NCI-H1092 (cell line): Measurements from ENCODE around the gene PUM2.

ENCODE experiments used
- DNase-seq: peaks from one replicate; lab custom pipeline; 2025; lab: John Stamatoyannopoulos, UW

Gene PUM2

DNA sequence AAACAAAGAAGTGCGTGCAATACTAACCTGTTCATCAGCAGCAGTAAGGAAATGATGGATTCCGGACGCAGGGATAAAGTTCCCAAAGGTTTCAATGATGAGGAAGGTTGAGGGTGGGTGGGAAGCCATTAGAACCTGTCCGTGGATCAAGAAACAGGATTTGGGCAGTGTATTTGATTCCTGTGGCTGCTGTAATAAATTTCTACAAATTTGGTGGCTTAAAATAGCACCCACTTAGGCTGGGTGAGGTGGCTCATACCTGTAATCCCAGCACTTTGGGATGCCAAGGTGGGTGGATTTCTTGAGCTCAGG lies 120.6 kb downstream of the PUM2 start:
- DNase-seq, result no peak

DNA sequence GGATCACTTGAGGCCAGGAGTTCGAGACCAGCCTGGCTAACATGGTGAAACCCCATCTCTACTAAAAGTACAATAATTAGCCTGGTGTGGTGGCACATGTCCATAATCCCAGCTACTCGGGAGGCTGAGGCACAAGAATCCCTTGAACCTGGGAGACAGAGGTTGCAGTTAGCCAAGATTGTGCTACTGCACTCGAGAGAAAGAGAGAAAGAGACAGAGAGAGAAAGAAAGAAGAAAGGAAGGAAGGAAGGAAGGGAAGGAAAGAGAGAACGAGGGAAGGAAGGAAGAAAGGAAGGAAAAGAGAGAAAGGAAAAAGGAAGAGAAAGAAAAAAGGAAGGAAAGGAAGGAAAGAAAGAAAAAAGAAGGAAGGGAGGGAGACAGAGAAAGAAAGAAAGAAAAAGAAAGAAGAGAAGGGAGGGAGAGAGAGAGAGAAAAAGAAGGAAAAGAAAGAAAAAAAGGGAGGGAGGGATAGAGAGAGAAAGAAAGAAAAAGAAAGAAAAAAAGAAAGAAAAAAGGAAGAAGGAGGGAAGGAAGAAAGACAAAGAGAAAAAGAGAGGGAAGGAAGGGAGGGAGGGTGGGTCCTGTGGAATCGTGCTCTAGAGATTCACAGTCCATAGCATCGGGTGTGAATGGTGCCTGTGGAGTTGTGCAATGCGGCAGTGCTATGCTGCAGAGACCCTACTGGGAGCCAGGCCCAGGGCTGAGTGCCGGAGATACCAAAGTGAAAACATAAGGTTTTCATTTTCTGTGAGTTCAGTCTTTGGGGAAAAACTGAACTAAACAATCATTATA lies 121.1 kb downstream of the PUM2 start:
- no peak for DNase-seq

DNA sequence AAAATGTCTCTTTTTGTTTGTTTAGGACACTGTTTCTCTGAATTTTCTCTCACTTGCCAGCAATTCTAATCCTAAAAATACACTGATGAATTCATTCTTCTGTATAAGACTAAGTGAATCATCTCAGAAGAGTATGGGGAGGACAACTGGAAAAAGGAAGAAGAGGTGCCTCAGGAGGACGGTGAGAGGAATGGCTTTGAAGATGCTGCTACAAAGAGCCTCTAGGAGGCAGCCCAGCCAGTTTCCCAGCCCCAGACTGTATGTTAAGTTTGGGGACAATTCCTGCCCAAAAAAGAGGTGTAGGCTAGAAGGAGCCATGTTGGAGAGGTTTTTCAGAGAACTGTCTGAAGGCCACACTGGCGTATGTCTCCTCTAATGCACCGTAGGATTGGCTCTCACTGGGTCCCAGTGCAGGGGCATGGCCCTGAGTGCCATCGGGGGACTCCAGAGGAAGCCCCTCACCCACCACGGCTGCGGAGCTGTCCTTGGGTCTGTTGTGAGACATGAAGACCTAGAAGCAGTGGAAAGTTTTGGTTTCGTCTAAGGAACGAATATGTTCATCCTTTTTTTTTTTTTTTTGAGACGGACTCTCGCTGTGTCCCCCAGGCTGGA lies 122.6 kb downstream of the PUM2 start:
- no peak for DNase-seq

DNA sequence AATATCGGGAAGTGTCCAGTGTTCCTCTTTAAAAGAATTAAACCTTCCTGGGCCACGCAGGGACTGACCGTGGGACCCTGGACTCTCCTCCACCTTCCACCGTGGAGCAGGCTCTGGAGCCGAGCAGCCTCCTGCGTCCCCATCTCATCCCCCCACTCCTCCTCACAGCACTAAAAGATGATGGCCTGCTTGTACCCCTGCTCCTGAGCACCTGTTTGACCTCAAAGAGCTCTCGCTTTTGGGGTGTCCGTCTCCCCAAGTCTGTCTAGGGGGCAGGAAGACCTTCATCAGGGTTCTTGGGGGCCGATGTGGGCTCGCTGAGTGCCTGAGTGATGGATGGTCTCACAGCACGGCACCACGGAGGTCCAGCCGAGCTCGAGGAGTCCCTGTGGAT lies 124.5 kb downstream of the PUM2 start:
- no peak for DNase-seq

DNA sequence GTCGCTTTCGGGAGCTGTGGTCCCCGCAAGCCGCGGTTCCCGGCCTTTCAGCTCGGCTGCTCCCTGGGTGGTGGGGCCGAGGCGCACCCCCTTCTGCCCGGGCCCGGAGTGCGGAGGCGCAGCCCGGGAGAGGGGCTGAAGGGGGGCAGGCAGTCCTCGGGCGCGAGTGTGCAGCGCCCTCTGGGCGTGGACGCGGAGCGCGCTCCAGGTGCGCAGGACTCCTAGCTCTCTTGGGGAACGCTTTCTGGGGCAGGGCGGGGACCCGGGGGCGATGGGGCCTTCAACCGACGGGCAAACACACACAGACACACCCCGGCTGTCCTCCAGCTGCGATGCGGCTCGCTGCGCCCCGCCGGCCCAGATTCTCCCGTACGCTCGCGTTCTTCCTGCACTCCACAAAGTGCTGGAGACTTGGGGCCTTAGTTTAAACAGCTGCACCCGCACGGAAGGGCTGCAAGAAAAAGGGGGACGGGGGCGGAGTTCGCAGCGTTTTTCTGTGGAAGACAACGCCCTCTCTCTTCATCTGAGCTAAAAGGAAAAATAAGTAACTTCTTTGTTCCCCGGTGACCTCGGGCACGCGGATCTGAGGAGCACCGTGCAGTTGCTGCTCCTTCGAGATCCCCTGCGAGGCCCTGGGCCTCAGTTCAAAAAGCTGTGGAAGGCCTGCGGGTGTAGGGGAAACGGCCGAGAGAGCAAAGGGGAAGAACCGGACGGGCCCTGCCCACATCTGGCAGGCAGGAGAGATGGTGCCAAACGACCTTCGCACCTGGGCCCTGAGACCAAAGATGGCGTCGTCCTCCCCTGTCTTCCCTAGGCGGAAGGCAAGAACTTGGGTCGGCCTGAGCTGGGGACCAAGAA lies 125.1 kb downstream of the PUM2 start:
- DNase-seq, result peak; percentile 36

DNA sequence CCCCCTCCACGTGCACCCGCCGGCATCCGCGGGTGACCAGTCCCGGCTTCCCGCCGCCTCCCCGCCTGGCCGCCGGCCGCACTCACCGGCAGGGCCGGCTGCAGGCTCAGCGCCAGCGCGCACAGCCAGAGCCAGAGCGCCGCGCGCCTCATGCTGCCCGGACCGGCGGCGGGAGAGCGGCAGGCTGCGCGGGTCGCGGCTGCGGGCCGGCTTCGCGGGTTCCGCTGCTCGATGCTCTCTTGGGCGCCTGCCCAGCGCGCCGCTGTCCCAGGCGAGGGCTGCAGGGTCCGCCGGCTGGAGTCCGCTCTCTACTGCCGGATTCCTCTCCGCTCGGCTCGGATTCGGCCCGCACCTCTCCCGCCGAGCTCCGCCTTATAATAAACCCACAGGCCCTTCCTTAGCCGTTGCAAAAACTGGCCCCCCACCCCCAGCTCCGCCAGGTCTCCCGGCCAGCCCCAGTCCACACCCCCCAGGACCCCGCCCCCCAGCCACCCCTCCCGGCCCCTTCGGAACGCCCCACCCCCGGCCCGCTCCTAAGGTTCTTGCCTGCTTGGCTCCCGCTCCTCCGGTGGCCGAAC lies 125.8 kb downstream of the PUM2 start, which contains the start of gene SDC1:
SDC1 (minus strand) TSS at position 415 of the 578 bp plus-strand sequence; CDS start at position 152, 263 bp downstream.
- DNase-seq, result peak; percentile 41

DNA sequence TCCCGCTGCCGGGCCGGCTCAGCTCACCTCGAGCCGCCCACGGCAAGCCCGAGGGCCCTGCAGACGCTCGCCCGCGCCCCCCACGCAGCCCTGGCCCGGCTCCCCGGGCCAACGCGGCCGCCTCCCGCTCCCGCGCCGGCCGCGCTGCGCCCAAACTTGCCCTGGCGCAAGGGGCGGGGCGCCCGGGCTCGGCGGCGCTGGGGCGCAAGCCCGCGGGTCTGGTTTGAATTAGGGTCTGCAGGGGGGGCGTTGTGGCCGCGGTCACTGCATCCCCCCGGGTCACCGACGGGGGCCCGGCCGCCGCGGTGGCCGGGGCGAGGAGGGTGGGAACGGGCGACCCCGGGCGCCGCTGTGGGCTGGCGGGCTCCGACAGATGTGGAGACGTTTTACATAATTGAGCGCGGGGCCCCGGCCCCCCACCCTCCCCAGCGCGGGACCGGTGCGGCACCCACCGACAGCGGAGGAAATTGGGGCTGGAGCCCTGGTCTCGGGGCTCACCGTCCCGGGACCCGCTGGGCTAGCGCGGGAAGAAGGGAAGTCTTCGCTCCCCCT lies 126.4 kb downstream of the PUM2 start:
- no peak for DNase-seq

DNA sequence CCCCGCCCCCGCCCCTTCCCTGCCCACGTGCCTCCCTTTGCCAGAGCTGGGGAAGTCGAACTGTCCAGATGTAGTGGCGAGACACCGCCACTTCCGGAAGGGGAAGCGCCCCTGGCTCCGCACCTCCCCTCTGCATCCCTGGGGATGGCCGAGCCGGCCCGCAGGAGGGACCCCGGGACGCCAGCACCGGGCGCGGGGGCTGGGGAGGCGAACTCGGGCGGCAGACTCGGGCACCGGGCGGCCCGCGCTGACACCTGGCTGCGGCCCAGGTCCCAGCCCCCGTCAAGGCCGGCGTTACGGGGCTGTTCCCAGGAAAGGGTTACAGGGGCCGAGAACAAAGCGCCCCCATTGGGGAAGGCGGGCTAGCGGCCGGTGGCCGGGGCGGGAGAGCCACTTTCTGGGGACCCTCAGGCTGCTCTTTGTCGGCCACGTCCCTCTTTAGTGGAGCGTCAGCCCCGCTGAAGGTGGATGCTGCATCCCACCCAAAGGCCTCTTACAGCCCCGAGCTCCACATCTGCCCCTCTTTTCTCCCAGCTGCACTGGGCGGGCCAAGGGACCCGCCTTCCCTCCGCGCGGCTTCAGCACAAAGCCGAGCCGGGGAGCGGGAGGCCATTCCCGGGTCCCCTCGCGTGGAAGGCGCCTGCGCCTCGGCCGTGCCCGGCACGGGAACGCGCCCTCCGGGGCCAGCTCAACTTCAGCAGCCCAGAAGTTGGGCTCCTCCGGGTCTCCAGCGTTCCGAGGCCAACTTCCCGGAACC lies 127.1 kb downstream of the PUM2 start:
- DNase-seq, result no peak

DNA sequence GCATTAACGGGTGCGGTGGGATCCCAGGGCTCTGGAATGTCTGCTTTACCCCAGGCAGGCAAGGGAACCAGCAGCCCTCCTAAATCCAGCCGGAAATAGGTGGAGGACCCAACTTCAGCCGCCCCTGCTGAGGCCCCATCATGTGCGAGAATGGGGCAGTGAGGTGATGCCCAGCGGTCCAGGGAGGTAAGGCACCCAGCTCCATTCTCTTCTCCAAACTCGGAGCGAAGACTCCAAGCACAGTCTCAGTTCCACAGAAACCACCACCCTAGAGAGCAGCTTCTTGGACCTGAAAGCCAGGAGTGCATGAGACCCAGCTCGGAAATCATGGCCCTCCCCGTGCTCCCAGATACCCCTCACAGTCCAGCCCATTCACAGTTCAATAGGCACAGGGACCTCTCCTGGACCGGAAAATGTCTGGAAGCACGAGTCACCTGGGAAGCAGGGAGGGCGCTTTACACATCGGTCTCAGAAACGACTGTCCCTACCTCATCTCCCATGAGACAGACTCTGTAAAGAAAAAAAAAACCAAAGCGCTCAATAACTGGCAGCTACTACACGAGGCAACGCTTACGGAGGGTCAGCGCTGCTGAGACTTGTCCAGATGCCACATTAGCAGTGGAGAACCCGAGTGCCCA lies 127.8 kb downstream of the PUM2 start:
- no peak for DNase-seq

DNA sequence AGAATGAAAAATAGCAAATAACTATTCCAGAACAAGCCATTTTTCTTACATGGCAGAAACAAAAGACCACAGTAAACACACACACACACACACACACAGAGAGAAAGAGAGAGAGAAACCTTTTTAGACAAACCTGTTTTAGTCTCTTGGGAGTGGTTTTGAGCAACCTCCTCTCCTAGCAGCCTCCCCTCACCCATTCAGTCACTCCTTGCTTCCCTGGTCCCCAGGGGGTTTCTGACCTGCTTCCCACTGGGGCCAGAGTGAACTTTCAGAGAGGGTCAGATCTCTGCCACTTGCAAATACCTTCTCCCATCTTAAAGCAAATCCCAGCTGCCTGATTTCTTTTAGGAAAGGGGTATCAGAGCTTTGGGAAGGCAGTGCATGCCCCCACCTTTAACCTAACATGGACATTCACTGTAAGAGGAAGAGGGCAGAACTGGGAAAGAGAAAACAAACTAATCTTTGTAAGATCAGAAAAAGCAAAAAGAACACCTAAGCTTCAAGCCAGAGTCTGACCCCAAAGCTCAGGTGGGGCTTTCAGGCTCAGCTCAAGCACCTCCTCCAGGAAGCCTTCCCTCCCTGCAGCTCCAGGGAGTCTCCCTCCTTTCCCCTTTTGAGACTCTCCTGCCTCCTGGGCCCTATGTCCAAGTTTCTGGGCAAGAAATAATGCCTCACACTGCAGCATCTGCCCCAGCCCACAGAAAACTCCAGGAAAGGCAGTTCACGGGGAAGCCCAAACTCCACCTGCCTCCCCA lies 128.5 kb downstream of the PUM2 start:
- no peak for DNase-seq

DNA sequence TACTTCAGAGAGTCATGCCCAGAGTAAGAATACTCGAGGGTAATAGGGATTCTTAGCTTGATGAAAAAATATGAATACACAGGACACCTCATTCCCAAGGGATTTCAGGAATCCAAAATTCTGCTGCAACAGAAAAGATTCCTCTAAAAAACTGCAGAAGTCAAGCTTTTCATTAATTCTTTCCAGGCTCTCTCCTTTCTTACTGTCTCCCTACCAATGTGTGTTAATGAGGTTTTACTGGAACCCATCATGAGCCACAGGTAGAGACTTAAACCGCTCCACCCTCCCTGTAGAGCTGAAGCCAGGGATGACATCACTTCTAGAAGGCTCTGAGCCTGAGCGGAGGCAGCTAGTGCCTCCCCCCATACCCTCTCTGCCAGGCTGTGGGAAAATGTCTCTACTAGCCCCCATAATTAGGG lies 129.1 kb downstream of the PUM2 start:
- no peak for DNase-seq

DNA sequence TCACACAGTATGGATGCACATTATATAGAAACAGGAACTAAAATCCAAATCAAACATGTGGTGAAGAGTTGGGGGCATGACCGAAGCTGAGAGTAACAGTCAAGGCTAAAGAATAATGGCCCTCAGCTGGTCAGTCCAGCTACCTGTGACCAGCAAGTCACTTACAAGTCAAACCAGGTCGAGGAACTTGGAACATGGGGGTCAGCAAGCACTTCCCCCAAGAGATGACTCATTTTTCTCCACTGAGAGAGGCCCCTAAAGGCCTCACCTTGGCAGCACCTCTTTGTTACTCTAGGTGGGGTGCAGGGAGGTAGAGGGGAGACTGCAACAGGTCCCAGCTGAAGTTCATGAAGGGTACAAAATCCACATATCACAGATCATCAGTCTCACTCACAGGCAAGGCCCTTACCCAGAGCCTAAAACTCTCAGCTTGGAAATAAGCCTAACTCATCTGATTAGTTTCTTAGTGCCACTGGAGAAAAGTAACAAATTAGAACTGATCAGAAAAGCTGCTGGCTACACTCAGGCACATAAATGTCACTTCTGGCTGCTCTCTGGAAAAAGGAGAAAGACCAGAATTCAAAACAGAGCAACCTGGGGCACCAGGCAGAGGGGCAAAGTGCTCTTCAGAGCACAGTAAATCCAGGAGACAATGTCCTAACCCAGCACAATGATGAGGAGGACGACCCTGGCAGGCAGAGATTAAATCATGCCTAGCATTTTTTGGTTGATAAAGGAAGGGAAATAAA lies 129.7 kb downstream of the PUM2 start:
- no peak for DNase-seq

DNA sequence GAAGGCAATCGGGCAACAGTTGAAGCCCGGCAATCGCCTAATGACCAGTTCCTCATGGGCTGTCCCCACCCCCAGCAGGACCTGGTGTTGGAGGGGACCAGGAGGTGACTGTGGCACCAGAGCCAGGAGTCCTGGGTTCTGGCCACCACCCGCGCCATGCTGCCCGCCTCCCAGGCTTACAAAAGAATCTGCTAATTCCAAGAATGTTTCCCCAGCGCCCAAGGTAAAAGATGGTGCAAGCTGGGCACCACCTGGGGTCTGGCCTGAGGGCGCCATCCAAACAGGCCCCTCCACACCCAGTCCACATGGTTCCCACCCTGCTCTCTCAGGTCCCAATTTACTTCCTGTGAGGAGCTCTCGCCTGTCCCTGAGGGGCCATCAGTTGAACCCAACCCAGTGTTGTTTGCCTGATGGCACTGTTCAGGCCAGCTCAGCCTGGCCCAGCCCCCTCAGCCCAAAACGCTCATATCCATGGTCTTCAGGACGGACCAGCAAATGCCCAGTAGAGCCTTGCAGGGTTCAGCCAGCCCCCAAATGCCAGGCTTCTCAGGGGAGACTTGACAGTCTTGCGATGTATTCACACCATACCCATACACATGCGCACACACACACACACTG lies 130.8 kb downstream of the PUM2 start:
- no peak for DNase-seq

DNA sequence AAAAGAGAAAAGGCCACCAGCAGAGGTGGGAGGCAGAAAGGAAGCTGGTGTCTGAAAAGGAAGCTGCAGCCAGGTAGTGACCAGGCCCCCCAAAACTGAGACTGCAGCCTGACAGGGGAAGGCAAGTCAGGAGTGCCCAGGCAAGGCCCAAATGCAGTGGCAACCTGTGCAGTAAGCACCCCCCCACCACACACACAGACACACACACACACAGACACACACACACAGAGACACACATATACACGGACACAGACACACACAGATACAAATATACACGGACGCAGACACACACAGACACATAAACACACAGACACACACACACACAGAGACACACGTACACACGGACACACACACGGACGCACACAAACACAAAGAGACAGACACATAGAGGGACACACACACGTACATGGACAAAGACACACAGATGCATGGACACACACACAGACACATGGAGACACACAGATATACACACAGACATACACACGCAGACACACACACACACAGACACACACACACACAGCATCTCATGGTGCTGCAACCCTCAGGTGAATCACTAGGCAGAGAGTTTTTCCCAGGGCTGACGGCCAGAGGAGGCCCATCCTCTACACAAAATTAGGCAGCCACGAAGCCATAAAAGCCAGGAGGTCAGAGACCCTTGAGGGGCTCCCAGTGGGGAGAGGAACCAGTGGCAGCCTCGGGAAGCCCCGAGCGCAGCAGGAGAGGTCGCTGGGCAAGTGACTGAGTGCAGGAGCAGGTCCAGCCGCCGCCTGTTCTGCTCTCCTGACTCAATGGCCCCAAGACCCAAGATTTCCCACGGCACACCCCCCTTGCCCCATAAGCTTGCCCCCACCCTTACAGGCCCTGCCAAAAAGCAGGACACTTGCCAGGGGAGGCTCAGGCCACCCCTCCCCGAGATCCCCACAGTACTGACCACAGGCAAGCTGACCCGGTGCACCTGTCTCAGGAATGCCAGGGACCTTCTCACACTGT lies 132.0 kb downstream of the PUM2 start:
- DNase-seq, result no peak

DNA sequence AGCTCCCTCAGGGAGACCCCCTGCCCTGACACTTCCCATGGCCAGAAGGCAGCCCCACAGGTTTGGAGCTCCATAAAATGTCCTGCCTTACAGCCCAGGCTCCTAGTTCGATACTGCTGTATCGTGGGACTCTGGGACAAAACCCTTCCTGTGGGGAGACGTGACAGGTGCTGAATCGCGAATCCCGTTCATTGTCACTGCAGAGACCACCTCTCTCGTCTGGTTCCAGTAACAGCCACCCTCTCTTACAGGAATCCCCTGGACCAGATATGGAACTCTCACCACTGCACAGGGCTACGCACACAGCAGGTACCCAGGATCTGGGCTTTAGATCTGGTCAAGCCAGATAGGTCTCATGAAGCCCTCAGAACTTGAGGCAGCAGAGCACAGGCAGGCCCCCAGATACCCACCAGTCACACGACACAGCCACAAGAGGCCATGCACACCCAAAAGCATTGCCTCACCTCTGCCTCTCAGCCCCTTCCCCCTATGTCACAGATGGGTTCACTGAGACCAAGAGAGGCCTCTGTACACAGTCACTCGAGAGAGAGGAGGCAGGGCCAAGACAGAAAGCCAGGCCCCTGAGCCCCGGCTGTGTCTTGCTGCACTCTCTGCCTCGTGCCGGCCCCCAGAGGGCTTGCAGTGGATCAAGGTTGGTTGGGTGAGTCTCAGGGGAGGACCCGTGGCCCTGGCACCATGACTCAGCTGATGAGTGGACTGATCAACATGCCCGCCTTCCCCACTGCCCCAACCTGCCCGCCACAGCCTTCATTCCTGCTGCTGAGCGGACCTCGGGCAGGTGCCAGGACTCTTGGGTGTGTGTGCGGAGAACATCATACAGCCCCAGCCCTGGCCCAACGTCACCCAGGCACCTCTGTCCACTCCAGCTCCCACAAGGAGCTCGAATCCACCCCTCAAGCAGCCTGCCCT lies 133.3 kb downstream of the PUM2 start:
- DNase-seq, result no peak

DNA sequence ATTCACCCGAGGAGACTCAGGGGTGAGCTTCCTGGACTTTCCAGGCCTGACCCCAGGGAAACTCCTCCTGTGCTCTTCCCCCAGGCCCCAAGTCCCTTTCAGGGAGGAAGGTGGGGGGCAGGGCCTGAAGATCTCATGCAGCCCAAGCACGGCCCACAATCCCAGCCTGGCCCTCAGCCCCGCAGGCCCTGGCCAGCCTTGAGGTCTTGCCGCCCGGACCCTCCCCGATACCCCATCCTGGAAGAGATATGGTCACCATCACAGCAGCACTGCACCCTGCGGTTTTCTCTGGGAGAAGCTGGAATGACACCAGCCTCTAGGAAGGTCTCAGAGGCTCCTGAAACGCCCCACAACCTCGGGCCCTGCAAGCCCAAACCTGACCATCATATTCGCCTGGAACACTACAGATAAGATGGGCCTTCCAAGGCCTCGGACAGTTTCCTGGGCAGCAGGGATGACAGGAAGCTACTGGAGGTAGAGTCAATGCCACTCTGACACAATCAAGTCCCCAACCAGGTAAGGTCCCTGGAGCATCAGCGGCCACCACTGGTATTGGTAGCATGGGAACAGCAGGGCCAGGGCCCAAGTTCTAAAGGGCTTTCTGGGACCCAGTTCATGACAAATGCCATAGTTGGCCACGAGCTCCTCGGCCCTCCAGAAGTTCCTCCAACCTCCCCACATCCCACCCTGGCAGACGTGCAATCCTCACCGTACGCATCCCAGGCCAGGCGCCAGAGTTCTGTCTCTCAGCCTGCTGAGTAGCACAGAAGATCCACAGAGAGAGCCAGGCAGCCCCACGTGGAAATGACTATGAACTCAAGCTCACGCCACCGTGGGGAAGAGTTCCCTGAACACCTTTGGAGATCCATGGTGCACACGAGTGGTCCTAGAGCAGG lies 134.3 kb downstream of the PUM2 start:
- no peak for DNase-seq
